IMR-90 (cell line): ENCODE results near the gene PLEKHA8. TPM values are rescaled to one million over a fixed set of nuclear protein-coding genes. Genes with fewer than 3 reads are reported as not detected.

Experiments
- ATAC-seq: fragments of 200-7000 bp; cut with Tn5 transposase; 2 replicates; pipeline ENCODE4 v1.9.1; 2020; ENCODE audit warnings: low read depth, mild to moderate bottlenecking, moderate library complexity
- BruUV-seq: library from RNA; stranded (reverse); fragments of 400-500 nt; replicated peaks from 2 replicates; lab custom pipeline; 2021; lab: Mats Ljungman, UMichigan
- CTCF ChIA-PET: fragments of 300-600 bp; formaldehyde crosslinking; extraction: SDS; loops from one replicate; lab custom pipeline; 2021; ENCODE audit warnings: antibody characterized with exemption; lab: Yijun Ruan, JAX
- POLR2A ChIA-PET: fragments of 300-600 bp; sonication (Branson Sonifier 250); formaldehyde crosslinking; loops from one replicate; lab custom pipeline; 2022; ENCODE audit warnings: antibody characterized with exemption; ENCODE audit not compliant: unreplicated experiment; lab: Charles Lee
- DNase-seq: peaks from one replicate; pipeline ENCODE4 v3.0.0; 2013
- H2AFZ ChIP-seq: replicated peaks from 2 replicates; pipeline ENCODE3; 2013; ENCODE audit warnings: low read length, mild to moderate bottlenecking; ENCODE audit not compliant: poor library complexity
- H2AK5ac ChIP-seq: 2 replicates; pipeline ENCODE4 v1.6.1; 2013; ENCODE audit warnings: low read depth, low read length, inconsistent platforms
- H2AK9ac ChIP-seq: replicated peaks from 2 replicates; pipeline ENCODE3; 2013; ENCODE audit warnings: mild to moderate bottlenecking, low read depth, low read length, moderate library complexity; ENCODE audit not compliant: poor library complexity
- H2BK120ac ChIP-seq: 2 replicates; pipeline ENCODE4 v1.6.1; 2013; ENCODE audit warnings: low read depth, low read length, inconsistent platforms
- H2BK15ac ChIP-seq: 3 replicates; pipeline ENCODE4 v1.6.1; 2013; ENCODE audit warnings: low read depth, low read length, inconsistent platforms
- H2BK20ac ChIP-seq: 2 replicates; pipeline ENCODE4 v1.6.1; 2013; ENCODE audit warnings: low read depth, mild to moderate bottlenecking, inconsistent platforms, low read length, moderate library complexity
- H2BK5ac ChIP-seq: 2 replicates; pipeline ENCODE4 v1.6.1; 2013; ENCODE audit warnings: mild to moderate bottlenecking, low read depth, low read length, inconsistent platforms; ENCODE audit not compliant: poor library complexity, severe bottlenecking
- H3K14ac ChIP-seq: replicated peaks from 2 replicates; pipeline ENCODE4 v1.6.1; 2013; ENCODE audit warnings: low read depth, low read length, inconsistent platforms
- H3K18ac ChIP-seq: 2 replicates; pipeline ENCODE4 v1.6.1; 2013; ENCODE audit warnings: low read depth, low read length, control low read depth
- H3K23ac ChIP-seq: 2 replicates; pipeline ENCODE4 v1.6.1; 2013; ENCODE audit warnings: low read depth, low read length, inconsistent platforms
- H3K27ac ChIP-seq: 2 replicates; pipeline ENCODE4 v1.5.1; 2013; ENCODE audit warnings: mild to moderate bottlenecking, control low read depth, low read length; ENCODE audit not compliant: insufficient read depth
- H3K27me3 ChIP-seq: 2 replicates; pipeline ENCODE4 v1.6.1; 2013; ENCODE audit warnings: low read length; ENCODE audit not compliant: control insufficient read depth, insufficient read depth
- H3K36me3 ChIP-seq: 2 replicates; pipeline ENCODE4 v1.6.1; 2013; ENCODE audit warnings: low read length, mixed read lengths; ENCODE audit not compliant: control insufficient read depth, insufficient read depth
- H3K4ac ChIP-seq: 2 replicates; pipeline ENCODE4 v1.6.1; 2013; ENCODE audit warnings: low read depth, low read length, inconsistent platforms
- H3K4me1 ChIP-seq: 2 replicates; pipeline ENCODE4 v1.6.1; 2013; ENCODE audit warnings: low read length, mixed read lengths; ENCODE audit not compliant: control insufficient read depth, insufficient read depth
- H3K4me2 ChIP-seq: 2 replicates; pipeline ENCODE4 v1.6.1; 2013; ENCODE audit warnings: low read depth, mild to moderate bottlenecking, control low read depth, low read length, moderate library complexity
- H3K4me3 ChIP-seq: 2 replicates; pipeline ENCODE4 v1.5.1; 2013; ENCODE audit warnings: low read depth, mild to moderate bottlenecking, control low read depth, low read length, moderate library complexity; ENCODE audit not compliant: insufficient read depth
- H3K56ac ChIP-seq: 2 replicates; pipeline ENCODE4 v1.6.1; 2013; ENCODE audit warnings: low read length, inconsistent platforms; ENCODE audit not compliant: insufficient read depth; ENCODE audit errors: extremely low read depth
- H3K79me1 ChIP-seq, 2 experiments: 2 replicates each; pipeline ENCODE4 v1.6.1; 2013; ENCODE audit warnings: low read length in 2 of 2, inconsistent platforms in 1 of 2, low read depth in 1 of 2
- H3K9ac ChIP-seq: 2 replicates; pipeline ENCODE4 v1.6.1; 2013; ENCODE audit warnings: low read depth, low read length, control low read depth
- H3K9me1 ChIP-seq: 2 replicates; pipeline ENCODE4 v1.6.1; 2013; ENCODE audit warnings: low read length, inconsistent platforms; ENCODE audit not compliant: insufficient read depth
- H3K9me3 ChIP-seq: 2 replicates; pipeline ENCODE4 v1.6.1; 2013; ENCODE audit warnings: low read length; ENCODE audit not compliant: control insufficient read depth, insufficient read depth
- H4K20me1 ChIP-seq: 2 replicates; pipeline ENCODE4 v1.6.1; 2013; ENCODE audit warnings: low read length, inconsistent platforms; ENCODE audit not compliant: insufficient read depth
- H4K5ac ChIP-seq: 2 replicates; pipeline ENCODE4 v1.6.1; 2013; ENCODE audit warnings: mild to moderate bottlenecking, low read depth, low read length, control low read depth
- H4K8ac ChIP-seq, 2 experiments: 2 replicates each; pipeline ENCODE4 v1.6.1; 2013; ENCODE audit warnings: low read depth in 2 of 2, low read length in 2 of 2, control low read depth in 1 of 2, inconsistent platforms in 1 of 2
- H4K91ac ChIP-seq: 2 replicates; pipeline ENCODE4 v1.6.1; 2013; ENCODE audit warnings: low read depth, low read length, inconsistent platforms; ENCODE audit not compliant: insufficient read depth
- MAZ ChIP-seq: IDR thresholded peaks from 2 replicates; pipeline ENCODE4 v1.6.1; 2012; ENCODE audit warnings: low read depth, mild to moderate bottlenecking, low read length, improper control_type of control experiment, moderate library complexity, borderline replicate concordance
- MXI1 ChIP-seq: IDR thresholded peaks from 2 replicates; pipeline ENCODE4 v1.6.1; 2012; ENCODE audit warnings: low read depth, mild to moderate bottlenecking, low read length, moderate library complexity, borderline replicate concordance
- WGBS, 2 experiments: methylation state at CpG; one replicate each; pipeline versions ENCODE4 v1.1.5 to v1.1.7; 2013; ENCODE audit warnings: missing lambda C conversion rate in 2 of 2; ENCODE audit not compliant: insufficient read length in 1 of 2; ENCODE audit errors: extremely low coverage in 2 of 2; 5-methylcytosine and 5-hydroxymethylcytosine counted together
- dilution Hi-C: fragments of 300-500 bp; cut with HindIII; formaldehyde crosslinking; loops from one replicate; pipeline ENCODE4 v1.14.3; 2018; ENCODE audit warnings: low sequenced_read_pairs; ENCODE audit not compliant: unreplicated experiment
- in situ Hi-C: fragments of 300-500 bp; cut with MboI; formaldehyde crosslinking; loops from 3 replicates; pipeline ENCODE4 v1.14.3; 2019; ENCODE audit warnings: low sequenced_read_pairs, inconsistent platforms, mixed read lengths
- intact Hi-C: fragments of 100-400 bp; cut with micrococcal nuclease; formaldehyde crosslinking; loops from 2 replicates; pipeline ENCODE4 v1.10.0; 2022
- polyA plus RNA-seq, 3 experiments: library from polyadenylated mRNA; depleted of rRNA; stranded (reverse); fragments of >200 nt; gene quantifications; 2 replicates each; pipeline ENCODE4 v1.2.3, GENCODE V29; 2012; ENCODE audit warnings: low replicate concordance in 1 of 3
- total RNA-seq: library from RNA; depleted of rRNA; stranded (reverse); fragments of >200 nt; gene quantifications from 2 replicates; pipeline ENCODE4 v1.2.3, GENCODE V29; 2012
- TF ChIP-seq, protein P1 (sequence below): fragments of 150-350 bp; IDR thresholded peaks from 2 replicates; pipeline ENCODE4 v1.6.1; 2017; ENCODE audit warnings: mild to moderate bottlenecking, antibody characterized with exemption, low read length, low read depth
- TF ChIP-seq, protein P2 (sequence below): conservative IDR thresholded peaks from 2 replicates; pipeline ENCODE4 v1.5.1; 2012; ENCODE audit warnings: mild to moderate bottlenecking, low read depth, low read length, improper control_type of control experiment

The PLEKHA8 gene
- total and polyA plus RNA-seq, 2 of the 4 experiments (the other 2 are of a cell fraction): 3.6 to 9.7 TPM

DNA sequence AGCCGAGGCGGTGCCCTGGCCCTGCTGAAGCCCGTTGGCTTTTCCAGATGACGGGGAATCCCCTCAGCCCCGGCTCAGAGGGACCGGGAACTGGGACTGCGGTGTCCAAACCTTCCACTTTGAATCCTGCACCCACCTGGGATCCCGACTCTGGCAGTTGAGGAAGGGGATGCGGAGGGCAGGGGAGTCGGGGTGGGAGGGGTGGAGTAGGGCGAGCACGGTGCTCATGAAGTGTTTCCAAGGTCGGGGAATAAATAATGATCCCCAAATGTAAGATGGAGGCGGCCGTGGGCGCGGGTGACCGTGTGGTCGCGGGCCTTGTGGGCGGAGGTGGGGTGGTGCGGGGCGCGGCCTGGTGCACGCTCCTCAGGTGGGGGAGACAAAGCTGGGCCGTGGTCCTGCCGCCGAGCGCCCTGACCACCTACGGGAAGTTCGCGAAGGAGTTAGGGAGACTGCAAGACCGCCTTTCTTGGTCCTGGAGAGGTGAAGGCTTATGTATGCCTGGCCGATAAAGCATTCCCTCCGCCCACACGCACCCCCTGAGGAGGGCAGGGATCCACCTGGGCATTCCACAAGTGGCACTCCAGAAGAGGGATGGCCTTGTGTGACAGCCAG lies 108.0 kb downstream of the PLEKHA8 start:
- DNase-seq: no peak
- WGBS, 2 experiments: 11% methylated on average over 5 of the region's 36 CpGs; no CpG with 5 or more reads in 1 of the 2 experiments
- Histone ChIP-seq H3K56ac (peak overlapping the region; percentile 36; the same call in 1 of the 2 replicates), H2BK20ac (no peak overlapping the region), H3K4me3 (peak overlapping the region; percentile 98), H3K4me1 (peaks cover 3% of the 10 kb centered on the region), H4K91ac (peak overlapping the region; percentile 47; the same call in 1 of the 2 replicates), H3K36me3 (no peaks in the 10 kb centered on the region), H2AK9ac (peak overlapping the region; percentile 92), H2AK5ac (peak overlapping the region; percentile 25; the same call in 1 of the 2 replicates), H4K20me1 (no peaks in the 10 kb centered on the region), H2BK5ac (no peak overlapping the region), H3K27me3 (no peaks in the 10 kb centered on the region), H3K27ac (no peak overlapping the region; the same call in 1 of the 2 replicates), H2BK15ac (0 out of 3 replicates have a peak overlapping the region, but pooled peaks have one; percentile 4), H3K4ac (peak overlapping the region; percentile 31; the same call in 1 of the 2 replicates), H3K9me3 (no peaks in the 10 kb centered on the region), H2AFZ (peak overlapping the region; percentile 94), H3K79me1 (peaks cover 9 to 15% of the 10 kb centered on the region in 2 experiments; a peak in 3 of 4 replicates), H3K14ac (peak overlapping the region; percentile 39), H3K9me1 (no peaks in the 10 kb centered on the region), H3K23ac (peak overlapping the region; percentile 29; the same call in 1 of the 2 replicates), H3K9ac (peak overlapping the region; percentile 25), H2BK120ac (no peak overlapping the region), H3K4me2 (peak overlapping the region; percentile 80), H4K5ac (no peak overlapping the region), H3K18ac (no peak overlapping the region), H4K8ac (peak overlapping the region; percentile 62 to 86; a peak in 3 of 4 replicates)
- ChIA-PET POLR2A (interaction anchor here (0.6 kb wide), 1 partner anchor 72 kb away, joined by 3 read pairs; no protein-coding TSS in a partner anchor), CTCF (no interaction called here)
- dilution Hi-C loops (no loop called here), intact Hi-C loops (no loop called here), in situ Hi-C loops (no loop called here)
- TF ChIP-seq MXI1: no peak
- 0 out of 2 replicates have a peak, but pooled peaks have one; percentile 4 for TF ChIP-seq MAZ
- TF ChIP-seq, protein P1, sequence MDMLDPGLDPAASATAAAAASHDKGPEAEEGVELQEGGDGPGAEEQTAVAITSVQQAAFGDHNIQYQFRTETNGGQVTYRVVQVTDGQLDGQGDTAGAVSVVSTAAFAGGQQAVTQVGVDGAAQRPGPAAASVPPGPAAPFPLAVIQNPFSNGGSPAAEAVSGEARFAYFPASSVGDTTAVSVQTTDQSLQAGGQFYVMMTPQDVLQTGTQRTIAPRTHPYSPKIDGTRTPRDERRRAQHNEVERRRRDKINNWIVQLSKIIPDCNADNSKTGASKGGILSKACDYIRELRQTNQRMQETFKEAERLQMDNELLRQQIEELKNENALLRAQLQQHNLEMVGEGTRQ: no peak
- TF ChIP-seq, protein P2, sequence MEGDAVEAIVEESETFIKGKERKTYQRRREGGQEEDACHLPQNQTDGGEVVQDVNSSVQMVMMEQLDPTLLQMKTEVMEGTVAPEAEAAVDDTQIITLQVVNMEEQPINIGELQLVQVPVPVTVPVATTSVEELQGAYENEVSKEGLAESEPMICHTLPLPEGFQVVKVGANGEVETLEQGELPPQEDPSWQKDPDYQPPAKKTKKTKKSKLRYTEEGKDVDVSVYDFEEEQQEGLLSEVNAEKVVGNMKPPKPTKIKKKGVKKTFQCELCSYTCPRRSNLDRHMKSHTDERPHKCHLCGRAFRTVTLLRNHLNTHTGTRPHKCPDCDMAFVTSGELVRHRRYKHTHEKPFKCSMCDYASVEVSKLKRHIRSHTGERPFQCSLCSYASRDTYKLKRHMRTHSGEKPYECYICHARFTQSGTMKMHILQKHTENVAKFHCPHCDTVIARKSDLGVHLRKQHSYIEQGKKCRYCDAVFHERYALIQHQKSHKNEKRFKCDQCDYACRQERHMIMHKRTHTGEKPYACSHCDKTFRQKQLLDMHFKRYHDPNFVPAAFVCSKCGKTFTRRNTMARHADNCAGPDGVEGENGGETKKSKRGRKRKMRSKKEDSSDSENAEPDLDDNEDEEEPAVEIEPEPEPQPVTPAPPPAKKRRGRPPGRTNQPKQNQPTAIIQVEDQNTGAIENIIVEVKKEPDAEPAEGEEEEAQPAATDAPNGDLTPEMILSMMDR: no peak
- BruUV-seq: no TSS peak
- no peak for ATAC-seq
